ENCODE data around the gene KLF15. TPM values are rescaled to one million over a fixed set of nuclear protein-coding genes. Genes with fewer than 3 reads are reported as not detected.

KLF15 gene
- total and polyA plus RNA-seq, 2 donors (not counting 1 experiment from before 2014, with no cell fraction given) = 0.10 to 2.2 TPM

GRCh38 chr3:126304704-126305103, 52.5 kb downstream of the KLF15 start:
- intact Hi-C loops (cut with micrococcal nuclease) = no loop called here
- Histone ChIP-seq H3K4me2 (replicated peaks; ENCODE audit: low read depth, low read length, poor library complexity, severe bottlenecking) (no peak overlapping the region), H3K36me3 (replicated peaks in 1 of 2; ENCODE audit: control extremely low read depth in 1 of 2, control insufficient read depth in 1 of 2, extremely low read depth in 1 of 2, insufficient read depth in 2 of 2, low read length in 1 of 2) (no peaks in the 10 kb centered on the region), H3K27me3 (replicated peaks in 1 of 4; ENCODE audit: control extremely low read depth in 1 of 4, control insufficient read depth in 3 of 4, insufficient read depth in 4 of 4, low read length in 3 of 4) (peaks cover 0 to 4% (median 0%) of the 10 kb centered on the region in 4 experiments), H2AFZ (ENCODE audit: insufficient read depth, low read depth, low read length, poor library complexity, severe bottlenecking) (no peak overlapping the region), H3K9ac (ENCODE audit: low read length) (no peak overlapping the region), H3K27ac (ENCODE audit: low read length in 2 of 2) (no peak overlapping the region), H4K20me1 (ENCODE audit: control insufficient read depth, insufficient read depth, low read length, poor library complexity, severe bottlenecking) (no peaks in the 10 kb centered on the region), H3K4me1 (ENCODE audit: control insufficient read depth in 2 of 2, insufficient read depth in 2 of 2, low read length in 2 of 2) (no peaks in the 10 kb centered on the region), H3K9me3 (ENCODE audit: control extremely low read depth in 1 of 3, control insufficient read depth in 2 of 3, insufficient read depth in 1 of 3, low read length in 2 of 3) (peaks cover 0 to 21% (median 7%) of the 10 kb centered on the region in 3 donors), H3K79me2 (ENCODE audit: control insufficient read depth, insufficient read depth, low read length) (no peaks in the 10 kb centered on the region), H3K4me3 (ENCODE audit: control extremely low read depth in 1 of 5, extremely low read depth in 1 of 5, insufficient read depth in 1 of 5, low read depth in 2 of 5, low read length in 4 of 5) (no peak overlapping the region)
- TF ChIP-seq EZH2 (IDR thresholded peaks at IDR 0.05; ENCODE audit: borderline replicate concordance, insufficient read depth, low read depth, low read length, poor library complexity, severe bottlenecking) = no peak
- TF ChIP-seq, protein P1, sequence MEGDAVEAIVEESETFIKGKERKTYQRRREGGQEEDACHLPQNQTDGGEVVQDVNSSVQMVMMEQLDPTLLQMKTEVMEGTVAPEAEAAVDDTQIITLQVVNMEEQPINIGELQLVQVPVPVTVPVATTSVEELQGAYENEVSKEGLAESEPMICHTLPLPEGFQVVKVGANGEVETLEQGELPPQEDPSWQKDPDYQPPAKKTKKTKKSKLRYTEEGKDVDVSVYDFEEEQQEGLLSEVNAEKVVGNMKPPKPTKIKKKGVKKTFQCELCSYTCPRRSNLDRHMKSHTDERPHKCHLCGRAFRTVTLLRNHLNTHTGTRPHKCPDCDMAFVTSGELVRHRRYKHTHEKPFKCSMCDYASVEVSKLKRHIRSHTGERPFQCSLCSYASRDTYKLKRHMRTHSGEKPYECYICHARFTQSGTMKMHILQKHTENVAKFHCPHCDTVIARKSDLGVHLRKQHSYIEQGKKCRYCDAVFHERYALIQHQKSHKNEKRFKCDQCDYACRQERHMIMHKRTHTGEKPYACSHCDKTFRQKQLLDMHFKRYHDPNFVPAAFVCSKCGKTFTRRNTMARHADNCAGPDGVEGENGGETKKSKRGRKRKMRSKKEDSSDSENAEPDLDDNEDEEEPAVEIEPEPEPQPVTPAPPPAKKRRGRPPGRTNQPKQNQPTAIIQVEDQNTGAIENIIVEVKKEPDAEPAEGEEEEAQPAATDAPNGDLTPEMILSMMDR (IDR thresholded peaks at IDR 0.05) = no peak
- ATAC-seq (ENCODE audit: low read depth) (no peak), DNase-seq (no peak)
- Mint-ChIP-seq H3K4me3 (no peak overlapping the region), H3K4me1 (no peaks in the 10 kb centered on the region), H3K27ac (no peak overlapping the region), H3K27me3 (peaks cover 5% of the 10 kb centered on the region), H3K9me3 (ENCODE audit: insufficient read depth) (peaks cover 9% of the 10 kb centered on the region)
- ChIA-PET CTCF (no interaction called here), POLR2A (no interaction called here)
- WGBS (ENCODE audit: insufficient coverage) = 100% methylated on average over 1 of the region's 3 CpGs

DNA sequence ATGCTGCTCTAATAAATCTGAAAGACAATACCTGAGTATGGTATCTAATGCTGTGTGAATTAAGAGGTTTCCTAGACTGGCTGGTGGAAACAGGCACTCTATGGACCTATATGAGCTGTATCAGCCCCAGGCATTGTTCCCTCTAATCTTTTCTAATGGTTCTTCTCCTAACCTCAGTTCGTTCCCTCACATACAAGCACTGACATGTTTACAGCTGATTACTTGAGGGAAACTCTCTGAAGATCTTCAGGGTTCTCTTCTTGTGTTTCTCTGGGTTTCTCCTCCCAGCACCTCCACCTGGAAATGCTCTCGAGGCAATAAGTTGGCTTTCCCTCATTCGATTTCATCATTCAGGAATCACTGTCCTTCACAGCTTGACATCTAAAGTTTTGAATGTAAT, 52.9 kb downstream of the KLF15 start:
- Histone ChIP-seq H3K9ac (ENCODE audit: low read length) (no peak overlapping the region), H2AFZ (ENCODE audit: insufficient read depth, low read depth, low read length, poor library complexity, severe bottlenecking) (no peak overlapping the region), H3K4me3 (ENCODE audit: control extremely low read depth in 1 of 5, extremely low read depth in 1 of 5, insufficient read depth in 1 of 5, low read depth in 2 of 5, low read length in 4 of 5) (no peak overlapping the region), H3K27ac (ENCODE audit: low read length in 2 of 2) (no peak overlapping the region), H3K4me1 (ENCODE audit: control insufficient read depth in 2 of 2, insufficient read depth in 2 of 2, low read length in 2 of 2) (no peaks in the 10 kb centered on the region), H3K9me3 (ENCODE audit: control extremely low read depth in 1 of 3, control insufficient read depth in 2 of 3, insufficient read depth in 1 of 3, low read length in 2 of 3) (peaks cover 0 to 22% (median 7%) of the 10 kb centered on the region in 3 donors), H3K27me3 (replicated peaks in 1 of 4; ENCODE audit: control extremely low read depth in 1 of 4, control insufficient read depth in 3 of 4, insufficient read depth in 4 of 4, low read length in 3 of 4) (peaks cover 0 to 4% (median 0%) of the 10 kb centered on the region in 4 experiments), H3K4me2 (replicated peaks; ENCODE audit: low read depth, low read length, poor library complexity, severe bottlenecking) (no peak overlapping the region), H4K20me1 (ENCODE audit: control insufficient read depth, insufficient read depth, low read length, poor library complexity, severe bottlenecking) (no peaks in the 10 kb centered on the region), H3K36me3 (replicated peaks in 1 of 2; ENCODE audit: control extremely low read depth in 1 of 2, control insufficient read depth in 1 of 2, extremely low read depth in 1 of 2, insufficient read depth in 2 of 2, low read length in 1 of 2) (no peaks in the 10 kb centered on the region), H3K79me2 (ENCODE audit: control insufficient read depth, insufficient read depth, low read length) (no peaks in the 10 kb centered on the region)
- Mint-ChIP-seq H3K4me1 (no peaks in the 10 kb centered on the region), H3K4me3 (no peak overlapping the region), H3K9me3 (ENCODE audit: insufficient read depth) (peaks cover 9% of the 10 kb centered on the region), H3K27me3 (peaks cover 5% of the 10 kb centered on the region), H3K27ac (no peak overlapping the region)
- ATAC-seq (ENCODE audit: low read depth) (no peak), DNase-seq (no peak)
- no CpG with 5 or more reads among the region's 3 CpGs for WGBS (ENCODE audit: insufficient coverage)
- intact Hi-C loops (cut with micrococcal nuclease) = no loop called here
- ChIA-PET POLR2A (no interaction called here), CTCF (no interaction called here)
- TF ChIP-seq, protein P1 (IDR thresholded peaks at IDR 0.05) = no peak
- TF ChIP-seq EZH2 (IDR thresholded peaks at IDR 0.05; ENCODE audit: borderline replicate concordance, insufficient read depth, low read depth, low read length, poor library complexity, severe bottlenecking) = no peak

Measured in B cell (primary cell).